SU-DHL-6 (cell line): Measurements from ENCODE around the gene MAGEA2B.
"Not testable (repeated sequence)": the region's sequence is repeated elsewhere in the genome, so short reads cannot be mapped to it uniquely, and the experiment has no call there.

Experiments
- EZH2phosphoT487 ChIP-seq: fragments of 200-600 bp; sonication (generic), shearing (Covaris generic); conservative IDR thresholded peaks from 2 replicates; pipeline ENCODE4 v1.6.1; 2018; ENCODE audit warnings: mild to moderate bottlenecking, antibody characterized with exemption, low read length, moderate library complexity, mixed read lengths
- TF ChIP-seq, protein P1 (sequence below): fragments of 200-600 bp; sonication (generic); IDR thresholded peaks from one replicate; pipeline ENCODE4 v1.5.1; 2017; ENCODE audit warnings: antibody characterized with exemption, mild to moderate bottlenecking, low read length, moderate library complexity; ENCODE audit not compliant: insufficient read depth, poor library complexity, severe bottlenecking

DNA sequence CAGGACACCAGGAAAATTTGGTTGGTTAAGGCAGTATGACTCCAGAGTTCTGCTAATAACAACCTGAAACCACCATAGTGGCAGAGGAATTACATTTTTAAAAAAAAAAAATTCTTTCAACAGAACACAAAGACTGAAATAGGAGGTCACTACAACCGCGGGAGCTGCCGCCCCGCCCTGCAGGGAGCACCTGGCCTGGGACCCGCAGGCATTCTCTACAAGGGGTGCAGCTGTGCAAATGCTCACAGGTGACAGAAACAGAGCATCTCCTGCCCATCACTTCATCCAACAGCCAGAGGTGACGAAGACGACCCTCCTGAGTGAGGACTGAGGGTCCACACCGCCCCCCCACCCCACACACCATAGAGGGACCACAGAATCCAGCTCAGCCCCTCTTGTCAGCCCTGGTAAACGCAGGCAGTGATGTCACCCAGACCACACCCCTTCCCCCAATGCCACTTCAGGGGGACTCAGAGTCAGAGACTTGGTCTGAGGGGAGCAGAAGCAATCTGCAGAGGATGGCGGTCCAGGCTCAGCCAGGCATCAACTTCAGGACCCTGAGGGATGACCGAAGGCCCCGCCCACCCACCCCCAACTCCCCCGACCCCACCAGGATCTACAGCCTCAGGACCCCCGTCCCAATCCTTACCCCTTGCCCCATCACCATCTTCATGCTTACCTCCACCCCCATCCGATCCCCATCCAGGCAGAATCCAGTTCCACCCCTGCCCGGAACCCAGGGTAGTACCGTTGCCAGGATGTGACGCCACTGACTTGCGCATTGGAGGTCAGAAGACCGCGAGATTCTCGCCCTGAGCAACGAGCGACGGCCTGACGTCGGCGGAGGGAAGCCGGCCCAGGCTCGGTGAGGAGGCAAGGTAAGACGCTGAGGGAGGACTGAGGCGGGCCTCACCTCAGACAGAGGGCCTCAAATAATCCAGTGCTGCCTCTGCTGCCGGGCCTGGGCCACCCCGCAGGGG, 16.2 kb upstream of the MAGEA2B start, which contains the start of gene MAGEA3:
- TF ChIP-seq, protein P1, sequence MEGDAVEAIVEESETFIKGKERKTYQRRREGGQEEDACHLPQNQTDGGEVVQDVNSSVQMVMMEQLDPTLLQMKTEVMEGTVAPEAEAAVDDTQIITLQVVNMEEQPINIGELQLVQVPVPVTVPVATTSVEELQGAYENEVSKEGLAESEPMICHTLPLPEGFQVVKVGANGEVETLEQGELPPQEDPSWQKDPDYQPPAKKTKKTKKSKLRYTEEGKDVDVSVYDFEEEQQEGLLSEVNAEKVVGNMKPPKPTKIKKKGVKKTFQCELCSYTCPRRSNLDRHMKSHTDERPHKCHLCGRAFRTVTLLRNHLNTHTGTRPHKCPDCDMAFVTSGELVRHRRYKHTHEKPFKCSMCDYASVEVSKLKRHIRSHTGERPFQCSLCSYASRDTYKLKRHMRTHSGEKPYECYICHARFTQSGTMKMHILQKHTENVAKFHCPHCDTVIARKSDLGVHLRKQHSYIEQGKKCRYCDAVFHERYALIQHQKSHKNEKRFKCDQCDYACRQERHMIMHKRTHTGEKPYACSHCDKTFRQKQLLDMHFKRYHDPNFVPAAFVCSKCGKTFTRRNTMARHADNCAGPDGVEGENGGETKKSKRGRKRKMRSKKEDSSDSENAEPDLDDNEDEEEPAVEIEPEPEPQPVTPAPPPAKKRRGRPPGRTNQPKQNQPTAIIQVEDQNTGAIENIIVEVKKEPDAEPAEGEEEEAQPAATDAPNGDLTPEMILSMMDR = not testable (repeated sequence)
- TF ChIP-seq EZH2phosphoT487 = not testable (repeated sequence)
